HUES48 (cell line): ENCODE results near the gene PDK2.

ENCODE experiments used
- H3K27ac ChIP-seq: one replicate; pipeline ENCODE4 v1.7.0; 2013; ENCODE audit warnings: low read depth, low read length, inconsistent platforms
- H3K27me3 ChIP-seq: 2 replicates; pipeline ENCODE4 v1.6.1; 2013; ENCODE audit warnings: mild to moderate bottlenecking, low read length; ENCODE audit not compliant: control insufficient read depth, insufficient read depth
- H3K36me3 ChIP-seq: 2 replicates; pipeline ENCODE4 v1.6.1; 2013; ENCODE audit warnings: low read length; ENCODE audit not compliant: control insufficient read depth, insufficient read depth
- H3K4me1 ChIP-seq: 2 replicates; pipeline ENCODE4 v1.6.1; 2013; ENCODE audit warnings: mild to moderate bottlenecking, low read length; ENCODE audit not compliant: control insufficient read depth, insufficient read depth
- H3K4me3 ChIP-seq: 2 replicates; pipeline ENCODE4 v1.5.1; 2013; ENCODE audit warnings: mild to moderate bottlenecking, low read depth, low read length
- H3K9ac ChIP-seq: 2 replicates; pipeline ENCODE4 v1.6.1; 2013; ENCODE audit warnings: mild to moderate bottlenecking, low read depth, low read length, moderate library complexity
- H3K9me3 ChIP-seq: 2 replicates; pipeline ENCODE4 v1.6.1; 2013; ENCODE audit warnings: low read length; ENCODE audit not compliant: control insufficient read depth, insufficient read depth

PDK2 gene

DNA sequence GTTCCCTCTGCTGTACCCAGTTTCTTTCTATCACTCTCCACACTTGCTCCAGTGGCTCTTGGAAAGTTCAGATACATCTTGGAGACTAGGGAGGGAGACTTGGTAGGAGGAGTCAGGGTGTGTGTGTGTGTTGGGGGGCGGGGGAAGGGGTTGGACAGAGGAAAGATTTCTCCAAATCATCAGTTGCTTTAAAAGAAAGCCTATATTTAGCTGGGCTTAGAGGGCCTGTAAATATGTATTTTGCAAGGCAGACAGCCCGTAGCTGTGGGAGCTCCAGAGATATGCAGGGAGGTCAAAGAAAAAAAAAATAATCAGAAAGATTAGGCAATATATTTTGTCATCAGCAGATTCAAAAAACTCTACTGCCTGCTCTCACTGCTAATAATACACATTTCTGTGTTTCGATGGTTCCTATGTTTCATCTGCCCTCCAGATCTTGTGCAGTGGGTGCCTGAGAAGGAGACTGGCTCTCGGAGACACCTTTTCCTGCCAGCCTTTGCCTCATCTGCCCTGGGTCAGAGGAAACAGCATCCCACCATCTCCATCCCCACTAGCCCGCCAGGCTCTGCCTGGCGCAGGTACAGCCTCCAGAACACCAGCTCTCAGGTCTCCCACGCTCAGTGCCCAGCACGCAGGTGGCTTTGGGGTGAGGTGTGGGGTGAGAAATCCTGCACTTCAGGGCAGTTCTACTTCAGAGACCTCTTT, 60.1 kb downstream of the PDK2 start:
- Histone ChIP-seq H3K27me3 (peaks cover 5% of the 10 kb centered on the region), H3K36me3 (no peaks in the 10 kb centered on the region), H3K9ac (no peak overlapping the region), H3K4me1 (peaks cover 14% of the 10 kb centered on the region; the same call in 1 of the 2 replicates), H3K9me3 (no peaks in the 10 kb centered on the region), H3K4me3 (no peak overlapping the region), H3K27ac (peak overlapping the region; percentile 33)

DNA sequence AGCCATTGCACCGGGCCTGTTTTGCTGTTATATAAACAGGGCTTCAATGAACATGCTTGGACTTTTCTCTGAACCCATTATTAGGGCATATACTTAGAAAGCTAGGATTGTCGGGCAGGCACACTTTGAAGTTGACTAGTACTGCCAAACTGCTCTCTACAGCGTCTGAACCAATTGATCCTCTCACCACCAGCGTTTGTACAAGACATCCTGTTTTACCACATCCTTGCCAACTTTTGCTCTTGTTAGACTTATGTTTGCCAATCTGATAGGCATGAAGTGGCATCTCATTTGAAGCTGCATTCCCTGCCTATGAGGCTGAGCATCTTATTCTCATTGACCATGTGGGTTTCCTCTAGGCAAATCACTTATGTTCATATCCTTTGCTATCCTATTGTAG, 62.7 kb downstream of the PDK2 start:
- H3K9me3 ChIP-seq, result no peaks in the 10 kb centered on the region
- H3K27ac ChIP-seq, result no peak overlapping the region
- H3K4me1 ChIP-seq, result peaks cover 12% of the 10 kb centered on the region; the same call in 1 of the 2 replicates

GRCh38 chr17:50161023-50161910, 66.1 kb downstream of the PDK2 start:
- peak overlapping the region; percentile 5 for H3K9ac ChIP-seq
- H3K27ac ChIP-seq, result no peak overlapping the region
- peak overlapping the region; percentile 63 for H3K4me3 ChIP-seq

More for the DNA sequence above, 62.7 kb downstream of the PDK2 start:
- H3K36me3 ChIP-seq, result no peaks in the 10 kb centered on the region
- H3K27me3 ChIP-seq, result peaks cover 14% of the 10 kb centered on the region
- no peak overlapping the region for H3K9ac ChIP-seq
- no peak overlapping the region for H3K4me3 ChIP-seq

More at GRCh38 chr17:50161023-50161910, 66.1 kb downstream of the PDK2 start:
- peaks cover 11% of the 10 kb centered on the region; the same call in 1 of the 2 replicates for H3K4me1 ChIP-seq
- H3K9me3 ChIP-seq, result no peaks in the 10 kb centered on the region
- H3K36me3 ChIP-seq, result no peaks in the 10 kb centered on the region
- H3K27me3 ChIP-seq, result peaks cover 14% of the 10 kb centered on the region
